GM19193 (cell line): ENCODE results near the gene MEF2C.
A peak's percentile ranks its signal among the peaks of the same experiment; 100 is the strongest.

Source experiments
- POLR2A ChIP-seq: IDR thresholded peaks from 4 replicates; pipeline ENCODE4 v1.6.1; 2011; ENCODE audit not compliant: insufficient read depth, insufficient read length; ENCODE audit errors: extremely low read depth

The MEF2C gene

GRCh38 chr5:88876714-88877113, 6.3 kb downstream of the MEF2C start:
- TF ChIP-seq POLR2A: no peak

GRCh38 chr5:88875341-88876234, 7.4 kb downstream of the MEF2C start:
- TF ChIP-seq POLR2A: no peak

DNA sequence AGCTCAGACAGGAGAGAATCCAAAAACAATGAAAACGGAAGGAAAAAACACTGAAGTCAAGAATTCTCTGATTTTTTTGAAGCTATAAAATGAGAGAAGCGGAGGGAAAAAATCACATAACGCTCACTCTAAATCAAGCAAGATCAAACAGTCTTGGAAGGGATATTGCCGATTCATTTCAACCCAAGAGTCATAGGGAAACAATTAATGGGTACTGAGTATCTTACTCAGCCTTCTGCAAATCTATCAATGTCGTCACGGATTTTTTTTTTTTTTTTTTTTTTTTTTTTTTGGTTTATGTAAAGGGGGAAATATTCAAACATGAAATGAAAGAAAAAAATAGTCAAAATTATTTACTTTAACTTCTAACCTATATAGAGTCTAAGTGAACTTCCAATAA, 9.5 kb downstream of the MEF2C start:
- TF ChIP-seq POLR2A: no peak

DNA sequence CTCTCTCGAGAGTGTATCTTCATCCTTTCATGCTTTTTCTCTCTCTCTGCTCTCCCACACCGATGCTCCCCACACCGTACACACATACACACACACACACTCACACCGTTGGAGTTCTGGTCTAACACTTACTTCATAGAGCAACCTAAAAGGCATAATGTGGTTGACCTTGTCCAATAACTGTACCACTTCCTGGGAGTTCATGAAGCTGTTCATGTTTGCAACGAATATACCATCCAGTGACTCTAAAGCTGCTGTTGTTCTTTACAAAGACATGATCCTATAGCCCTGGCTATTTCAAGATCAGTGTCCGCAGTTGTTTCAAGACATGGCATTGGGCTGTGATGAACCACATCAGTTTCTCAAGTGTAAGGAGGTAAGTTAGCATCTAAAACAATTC, 10.0 kb downstream of the MEF2C start:
- no peak for TF ChIP-seq POLR2A

DNA sequence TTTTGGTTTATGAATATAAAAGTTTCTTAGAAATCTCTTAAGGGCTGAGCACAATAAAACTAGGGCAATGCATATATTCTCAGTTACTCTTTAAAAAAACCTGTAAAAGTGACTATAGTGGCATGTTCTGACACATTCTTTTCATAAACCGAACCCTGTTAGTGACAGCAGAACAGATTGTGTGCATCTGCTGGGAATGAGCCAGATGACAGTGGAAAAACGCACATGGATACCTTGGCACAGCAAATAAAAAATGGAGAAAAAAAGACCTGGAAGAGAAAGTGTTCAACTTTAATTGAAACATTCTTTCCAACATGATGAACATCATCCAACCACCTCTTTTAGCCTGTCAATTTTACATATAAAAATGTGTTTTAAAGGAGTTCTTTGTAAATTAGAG, 12.7 kb downstream of the MEF2C start:
- TF ChIP-seq POLR2A: no peak

GRCh38 chr5:88868468-88869068, 14.4 kb downstream of the MEF2C start:
- TF ChIP-seq POLR2A: no peak

DNA sequence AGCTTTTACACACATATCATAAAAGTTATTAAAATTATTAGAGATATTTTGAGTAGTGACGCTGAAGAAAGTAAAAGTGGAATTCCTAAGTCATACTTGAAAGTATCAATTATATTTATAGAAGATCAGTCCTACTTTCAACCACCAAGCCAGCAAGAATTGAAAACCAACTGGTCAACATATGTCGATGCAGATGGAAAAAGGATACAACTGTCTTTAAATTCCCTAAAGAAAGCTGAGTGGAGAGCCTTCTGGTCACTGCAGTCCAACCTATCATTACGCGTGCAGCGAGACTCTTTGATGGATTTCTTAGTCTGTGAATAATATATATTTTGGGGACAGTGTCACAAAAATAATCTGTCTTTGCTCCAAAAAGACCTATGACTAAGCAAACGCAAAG, 15.3 kb downstream of the MEF2C start:
- no peak for TF ChIP-seq POLR2A

DNA sequence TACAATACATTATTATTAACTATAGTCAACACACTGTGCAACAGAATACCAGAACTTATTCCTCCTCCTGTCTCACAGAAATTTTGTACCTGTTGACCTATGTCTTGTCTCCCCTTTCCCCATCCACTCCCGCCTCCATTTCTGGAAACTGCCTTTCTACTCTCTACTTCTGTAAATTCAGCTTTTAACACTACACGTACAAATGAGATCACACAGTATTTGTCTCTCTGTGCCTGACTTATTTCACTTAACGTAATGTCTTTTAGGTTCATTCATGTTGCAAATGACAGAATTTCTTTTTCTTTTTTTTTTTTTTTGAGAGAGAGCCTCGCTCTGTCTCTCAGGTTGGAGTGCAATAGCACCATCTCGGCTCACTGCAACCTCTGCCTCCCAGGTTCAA, 19.5 kb downstream of the MEF2C start:
- TF ChIP-seq POLR2A: no peak

- TF ChIP-seq POLR2A: no peak
These were observed 20.3 kb downstream of the MEF2C start for GRCh38 chr5:88862547-88863175.

DNA sequence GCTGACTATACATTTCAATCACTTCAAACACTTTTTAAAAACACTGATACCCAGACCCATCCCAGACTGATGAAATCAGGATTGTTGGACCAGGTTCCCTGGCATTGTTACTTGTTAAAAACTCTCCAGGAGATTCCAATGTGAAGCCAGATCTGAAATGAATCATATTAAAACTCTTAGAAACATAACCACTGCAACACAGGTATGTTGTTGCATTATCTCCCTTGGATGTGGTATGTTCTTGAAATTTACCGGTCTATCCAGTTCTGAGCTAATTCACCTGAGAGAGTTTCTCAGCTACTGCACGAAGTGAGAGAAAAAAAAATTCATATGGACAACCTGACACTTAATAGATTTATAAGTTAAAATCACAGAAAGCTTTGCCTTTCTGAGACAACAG, 21.8 kb downstream of the MEF2C start:
- TF ChIP-seq POLR2A: no peak

- peak; percentile 23 for TF ChIP-seq POLR2A
These were observed 22.5 kb downstream of the MEF2C start for GRCh38 chr5:88860501-88860900.

- no peak for TF ChIP-seq POLR2A
These were observed 24.6 kb downstream of the MEF2C start for GRCh38 chr5:88858392-88858791.

DNA sequence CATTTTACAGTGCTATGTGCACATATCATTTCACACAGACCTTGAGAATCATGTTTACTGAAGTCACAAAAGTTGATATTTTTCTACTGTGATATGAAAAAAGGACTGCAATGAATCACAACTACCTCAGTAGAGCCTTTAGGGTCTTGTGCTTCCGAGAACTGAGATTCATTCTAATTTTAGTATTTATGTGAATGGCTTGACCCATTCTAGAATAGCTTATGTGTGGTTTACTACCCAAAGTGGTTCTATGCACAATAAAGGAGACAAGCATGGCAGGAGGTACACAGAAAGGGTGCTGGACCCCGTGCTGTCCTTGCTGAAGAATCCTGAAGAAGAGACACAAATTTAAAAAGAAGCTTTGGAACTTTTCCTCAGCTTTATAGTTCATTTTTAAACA, 28.2 kb downstream of the MEF2C start:
- no peak for TF ChIP-seq POLR2A

DNA sequence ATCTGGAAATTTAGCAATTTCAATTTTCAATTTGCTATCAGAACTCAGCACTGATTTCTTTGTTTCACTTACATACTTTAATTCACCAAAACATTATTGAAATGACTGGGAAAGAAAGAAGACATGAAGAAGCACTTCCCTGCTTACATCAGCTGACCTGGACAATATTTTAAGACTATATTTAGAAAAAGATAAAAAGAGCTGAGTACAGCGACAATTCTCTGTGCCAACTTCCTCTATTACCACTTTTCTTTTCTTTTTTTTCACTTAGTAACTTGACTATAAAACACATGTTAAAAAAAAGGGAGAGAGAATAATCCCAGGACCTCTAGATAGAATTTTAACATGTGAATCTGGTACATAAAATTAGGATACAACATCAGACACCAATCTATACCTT, 35.6 kb downstream of the MEF2C start:
- no peak for TF ChIP-seq POLR2A

GRCh38 chr5:88846434-88846833, 36.5 kb downstream of the MEF2C start:
- TF ChIP-seq POLR2A: no peak

DNA sequence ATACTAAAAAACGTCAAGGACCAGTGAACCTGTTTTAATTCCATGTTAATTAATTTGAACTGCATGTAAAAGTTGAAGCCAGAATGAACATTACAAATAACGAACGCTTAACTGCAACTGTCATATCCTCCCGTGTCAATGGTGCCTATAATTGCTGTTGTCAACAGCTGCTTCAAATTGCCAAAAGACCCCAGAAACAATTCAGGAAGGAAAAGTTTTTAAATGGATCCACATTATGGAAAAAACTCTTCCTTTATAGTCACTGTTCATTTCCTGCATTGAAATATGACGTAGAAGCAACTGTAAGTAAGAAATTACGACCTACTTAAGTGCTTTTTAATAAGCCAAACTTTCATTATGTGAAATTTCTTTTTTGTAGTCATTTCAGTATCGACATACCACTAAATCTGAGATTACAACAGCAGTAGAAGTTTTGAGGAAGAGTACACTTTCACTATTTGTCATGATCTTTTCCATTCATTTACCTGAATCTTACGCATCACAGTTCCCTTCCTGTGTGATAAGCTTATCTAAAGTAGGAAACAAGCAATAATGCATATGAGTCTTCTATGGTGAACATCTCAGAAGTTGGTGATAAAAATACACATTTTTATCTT, 37.8 kb downstream of the MEF2C start:
- TF ChIP-seq POLR2A: no peak

DNA sequence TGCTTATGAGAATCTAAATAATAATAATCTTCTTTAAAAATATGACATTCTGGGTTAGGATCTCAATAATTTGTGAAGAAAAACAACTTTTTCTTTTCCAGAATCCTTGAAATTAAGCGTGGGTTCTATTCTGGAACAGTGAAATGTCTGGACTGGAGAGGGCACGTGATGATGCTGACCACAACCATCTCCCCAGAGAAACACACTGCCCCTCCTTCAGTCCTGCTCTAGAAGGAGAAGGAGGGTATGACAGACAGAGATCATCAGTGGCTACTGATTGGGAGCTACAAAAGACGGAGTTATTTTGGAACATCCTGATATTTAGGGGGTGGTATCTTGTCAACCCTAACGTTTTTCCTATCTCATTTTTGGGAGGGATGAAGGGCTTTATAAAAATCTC, 40.2 kb downstream of the MEF2C start:
- TF ChIP-seq POLR2A: no peak
